Superior temporal gyrus (tissue), 1 donor: Measurements from ENCODE around the gene ZNF343.
A peak's percentile ranks its signal among the peaks of the same experiment; 100 is the strongest.

ENCODE experiments used
- DNase-seq: peaks from one replicate; pipeline ENCODE4 v3.0.0-alpha.2; 2016; ENCODE audit errors: extremely low spot score

ZNF343 gene

DNA sequence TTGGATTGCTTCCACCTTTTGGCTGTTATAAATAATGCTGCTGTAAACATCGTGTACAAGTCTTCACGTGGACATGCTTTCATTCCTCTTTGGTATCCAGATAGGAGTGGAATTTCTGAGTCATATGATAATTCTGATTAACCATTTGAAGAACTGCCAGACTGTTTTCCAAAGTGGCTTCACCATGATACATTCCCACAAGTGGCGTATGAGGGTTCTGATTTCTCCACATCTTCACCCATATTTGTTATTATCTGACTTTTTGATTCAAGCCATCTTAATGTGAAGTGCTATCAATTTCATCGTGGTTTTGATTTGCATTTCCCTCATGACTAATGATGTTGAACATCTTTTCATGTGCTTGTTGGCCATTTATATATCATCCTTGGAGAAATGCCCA, 35.2 kb downstream of the ZNF343 start:
- no peak for DNase-seq

GRCh38 chr20:2470423-2471193, 38.1 kb downstream of the ZNF343 start, which contains the start of gene SNRPB:
Gene SNRPB, minus strand, starts transcription at chr20:2470789. Its CDS starts 99 bp downstream, at chr20:2470690.
- peak; percentile 99 for DNase-seq

- DNase-seq, result no peak
Observed at GRCh38 chr20:2469991-2470422, 38.7 kb downstream of the ZNF343 start.

- DNase-seq, result no peak
Observed at GRCh38 chr20:2468581-2469407, 39.9 kb downstream of the ZNF343 start.

DNA sequence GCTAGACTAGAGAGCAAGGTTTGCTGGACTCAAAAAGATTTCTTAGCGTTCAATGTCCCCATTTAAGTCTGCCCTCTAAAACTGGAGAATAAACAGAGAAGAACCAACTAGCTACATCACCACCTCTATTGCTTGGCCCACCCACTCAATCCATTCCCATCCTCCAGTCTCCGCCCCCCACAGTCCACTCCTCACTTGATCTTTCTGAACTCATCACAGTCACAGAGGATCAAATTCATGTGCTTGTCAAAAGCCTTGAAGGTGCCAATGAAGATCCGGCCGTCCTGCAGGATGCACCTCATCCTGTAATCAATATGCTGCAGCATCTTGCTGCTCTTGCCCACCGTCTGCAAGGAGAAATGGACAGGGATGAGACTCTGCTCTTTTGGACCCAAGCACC, 41.3 kb downstream of the ZNF343 start:
- no peak for DNase-seq

GRCh38 chr20:2465100-2465499, 43.6 kb downstream of the ZNF343 start:
- no peak for DNase-seq

GRCh38 chr20:2463616-2464365, 44.9 kb downstream of the ZNF343 start:
- DNase-seq, result no peak

DNA sequence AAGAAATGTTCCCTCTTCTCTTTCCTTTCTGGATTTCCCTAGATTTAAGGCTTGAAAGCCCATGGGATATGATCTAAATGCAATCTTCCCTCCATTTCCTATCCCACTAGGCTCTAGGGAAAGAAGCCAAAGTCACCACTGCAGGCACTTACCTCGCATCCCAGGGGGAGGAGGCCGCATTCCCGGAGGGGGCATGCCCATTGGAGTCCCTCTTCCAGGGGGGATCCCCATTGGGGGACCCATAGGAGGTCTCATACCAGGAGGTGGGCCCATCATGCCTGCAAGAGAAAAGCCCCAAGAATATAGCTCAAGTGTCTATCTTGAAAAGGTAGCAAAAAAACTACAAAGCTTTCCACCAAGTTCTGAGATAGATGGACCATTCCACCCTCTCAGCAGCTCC, 46.2 kb downstream of the ZNF343 start:
- DNase-seq, result no peak

- DNase-seq, result no peak
Observed at GRCh38 chr20:2460752-2461424, 47.8 kb downstream of the ZNF343 start.

DNA sequence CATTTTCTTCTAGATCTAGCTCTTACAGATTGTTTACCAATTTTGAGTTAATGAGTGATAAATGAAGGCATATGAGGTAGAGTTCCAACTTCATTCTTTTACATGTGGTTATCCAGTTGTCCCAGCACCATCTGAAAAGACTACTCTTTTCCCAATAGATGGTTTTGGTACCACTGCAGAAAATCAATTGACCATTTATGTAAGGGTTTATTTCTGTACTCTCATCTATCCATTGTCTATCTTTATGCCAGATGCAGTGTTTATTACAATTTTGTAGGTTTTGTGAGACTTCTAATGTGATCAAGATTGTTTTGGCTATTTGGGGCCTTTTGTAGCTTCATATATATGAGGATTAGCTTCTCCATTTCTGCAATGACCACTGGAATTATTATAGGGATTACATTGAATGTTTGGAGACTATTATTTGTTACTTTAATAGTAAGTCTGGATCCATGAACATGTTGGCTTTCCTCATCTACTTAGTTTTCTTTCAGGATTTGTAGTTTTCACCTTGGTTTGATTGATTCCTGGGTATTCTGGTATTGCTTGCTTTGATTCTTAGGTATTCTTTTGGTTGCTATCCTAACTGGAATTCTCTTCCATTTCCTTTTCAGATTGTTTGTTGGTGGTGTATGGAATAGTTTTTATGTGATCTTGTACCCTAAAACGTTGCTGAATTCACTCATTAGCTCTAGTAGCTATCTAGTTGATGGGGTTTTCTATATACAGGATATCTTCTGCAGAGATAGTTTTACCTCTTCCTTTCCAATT, 48.5 kb downstream of the ZNF343 start:
- DNase-seq, result no peak

- no peak for DNase-seq
Observed at GRCh38 chr20:2458919-2459499, 49.7 kb downstream of the ZNF343 start.

GRCh38 chr20:2455771-2456497, 52.8 kb downstream of the ZNF343 start:
- DNase-seq, result no peak

DNA sequence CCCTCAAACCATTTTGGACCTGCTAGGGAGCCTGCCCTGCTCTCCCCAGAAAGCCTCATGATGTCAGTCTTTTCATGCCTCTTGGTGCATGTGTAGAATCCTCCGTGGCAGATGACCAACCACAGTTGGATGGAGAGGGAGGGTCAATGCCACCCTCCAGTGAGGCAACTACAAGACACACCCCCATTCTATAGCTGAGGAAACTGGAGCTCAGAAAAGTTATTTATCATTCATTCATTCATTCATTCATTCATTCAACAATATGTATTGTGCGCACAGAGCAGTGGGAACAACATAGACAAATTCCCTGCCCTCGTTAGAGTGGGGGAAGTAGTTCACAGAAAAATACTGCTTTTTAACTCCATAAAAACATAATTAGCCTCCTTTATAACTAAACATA, 54.9 kb downstream of the ZNF343 start:
- DNase-seq, result no peak

DNA sequence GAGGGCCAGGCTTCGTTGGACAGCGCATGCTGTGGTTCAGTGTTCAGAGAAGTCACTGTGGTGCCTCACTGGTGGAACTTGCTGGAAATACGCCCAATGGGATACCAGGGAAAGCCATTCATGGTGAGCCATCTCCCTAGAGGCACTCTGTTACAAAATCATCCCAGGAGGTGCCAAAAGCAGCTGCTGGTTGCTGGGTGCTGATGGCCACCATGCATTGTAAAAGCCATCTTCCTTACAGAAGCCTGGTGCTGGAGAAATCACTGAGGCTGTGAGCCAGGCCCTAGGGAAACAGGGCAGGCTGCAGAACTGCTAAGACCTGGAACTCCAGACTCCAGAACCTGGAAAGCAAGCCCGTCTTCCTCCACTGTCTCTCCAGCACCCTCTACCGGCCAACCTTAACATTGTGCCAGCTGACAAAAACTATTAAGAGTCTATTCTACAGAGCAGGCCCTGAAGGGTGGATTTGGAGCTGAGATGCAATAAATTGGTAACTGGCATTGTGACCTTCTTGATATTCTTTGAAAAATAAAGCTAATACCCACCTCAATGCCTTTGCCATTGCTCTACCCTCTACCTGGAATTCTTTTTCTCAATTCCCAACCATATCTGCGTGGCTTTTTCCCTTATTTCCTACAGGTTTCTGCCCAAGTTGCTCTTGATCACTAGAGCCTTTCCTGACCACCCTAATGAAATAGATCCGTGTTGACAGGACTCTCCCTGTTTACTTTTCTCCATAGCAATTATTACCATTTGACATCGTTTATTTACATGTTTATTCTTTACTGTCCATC, 56.6 kb downstream of the ZNF343 start:
- peak; percentile 86 for DNase-seq

DNA sequence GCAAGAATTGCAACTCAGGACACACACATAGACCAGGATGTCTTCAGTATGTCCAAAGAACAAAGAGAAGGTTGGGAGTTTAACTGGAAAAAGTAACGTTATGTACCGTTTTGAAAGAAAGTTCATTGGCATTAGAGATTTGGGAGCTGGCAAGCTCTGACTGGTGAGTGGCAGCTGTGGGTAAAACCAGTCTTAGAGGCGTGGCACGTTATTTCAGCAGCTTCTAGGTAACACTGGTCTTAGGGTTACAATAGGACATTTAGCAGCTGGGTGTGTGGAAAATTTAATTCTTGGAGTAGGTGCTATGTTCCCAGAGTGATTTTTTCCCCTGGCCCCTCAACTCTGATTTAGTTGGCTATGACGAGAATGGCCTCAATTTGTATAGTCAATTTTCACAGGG, 57.3 kb downstream of the ZNF343 start:
- no peak for DNase-seq

DNA sequence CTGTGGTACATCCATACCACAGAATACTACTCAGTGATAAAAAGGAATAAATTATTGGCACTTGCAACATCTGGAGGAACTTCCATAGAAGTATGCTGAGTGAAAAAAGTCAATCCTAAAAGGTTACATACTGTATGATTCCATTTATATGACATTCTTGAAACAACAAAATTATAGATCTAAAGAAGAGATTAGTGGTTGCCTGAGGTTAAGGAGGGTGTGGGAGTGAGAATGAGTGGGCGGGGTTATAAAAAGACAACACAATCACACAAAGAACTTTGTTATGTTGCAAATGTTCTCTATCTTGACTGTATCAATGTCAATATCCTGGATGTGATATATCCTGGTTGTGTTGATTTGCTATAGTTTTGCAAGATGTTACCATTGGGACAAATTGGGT, 59.3 kb downstream of the ZNF343 start:
- DNase-seq, result no peak

GRCh38 chr20:2446845-2447244, 61.9 kb downstream of the ZNF343 start:
- no peak for DNase-seq
